Neural progenitor cell (in vitro differentiated cells): ENCODE results near the gene WWOX.

Source experiments
- EZH2 ChIP-seq: fragments of 200-600 bp; sonication (generic); IDR thresholded peaks from 2 replicates; pipeline ENCODE4 v1.6.1; 2017; ENCODE audit warnings: antibody characterized with exemption, mild to moderate bottlenecking, moderate library complexity
- EZH2phosphoT487 ChIP-seq: fragments of 200-600 bp; sonication (generic); IDR thresholded peaks from 2 replicates; pipeline ENCODE4 v1.6.1; 2017; ENCODE audit warnings: antibody characterized with exemption
- TF ChIP-seq, protein P1 (sequence below): fragments of 200-600 bp; sonication (generic); IDR thresholded peaks from 2 replicates; pipeline ENCODE4 v1.5.1; 2017; ENCODE audit warnings: antibody characterized with exemption, mild to moderate bottlenecking

- TF ChIP-seq, protein P1, sequence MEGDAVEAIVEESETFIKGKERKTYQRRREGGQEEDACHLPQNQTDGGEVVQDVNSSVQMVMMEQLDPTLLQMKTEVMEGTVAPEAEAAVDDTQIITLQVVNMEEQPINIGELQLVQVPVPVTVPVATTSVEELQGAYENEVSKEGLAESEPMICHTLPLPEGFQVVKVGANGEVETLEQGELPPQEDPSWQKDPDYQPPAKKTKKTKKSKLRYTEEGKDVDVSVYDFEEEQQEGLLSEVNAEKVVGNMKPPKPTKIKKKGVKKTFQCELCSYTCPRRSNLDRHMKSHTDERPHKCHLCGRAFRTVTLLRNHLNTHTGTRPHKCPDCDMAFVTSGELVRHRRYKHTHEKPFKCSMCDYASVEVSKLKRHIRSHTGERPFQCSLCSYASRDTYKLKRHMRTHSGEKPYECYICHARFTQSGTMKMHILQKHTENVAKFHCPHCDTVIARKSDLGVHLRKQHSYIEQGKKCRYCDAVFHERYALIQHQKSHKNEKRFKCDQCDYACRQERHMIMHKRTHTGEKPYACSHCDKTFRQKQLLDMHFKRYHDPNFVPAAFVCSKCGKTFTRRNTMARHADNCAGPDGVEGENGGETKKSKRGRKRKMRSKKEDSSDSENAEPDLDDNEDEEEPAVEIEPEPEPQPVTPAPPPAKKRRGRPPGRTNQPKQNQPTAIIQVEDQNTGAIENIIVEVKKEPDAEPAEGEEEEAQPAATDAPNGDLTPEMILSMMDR: no peak
- TF ChIP-seq EZH2: no peak
- TF ChIP-seq EZH2phosphoT487: no peak
Observed at GRCh38 chr16:78715673-78716072, 616.2 kb downstream of the WWOX start.
